Measurements from ENCODE around the gene NOL7.

Gene NOL7

GRCh38 chr6:13600036-13600435 lies 15.1 kb upstream of the NOL7 start:
- DNase-seq: no peak

GRCh38 chr6:13604135-13604534 lies 11.0 kb upstream of the NOL7 start:
- no peak for DNase-seq

- DNase-seq: no peak
Observed at GRCh38 chr6:13604546-13605416, 10.4 kb upstream of the NOL7 start.

DNA sequence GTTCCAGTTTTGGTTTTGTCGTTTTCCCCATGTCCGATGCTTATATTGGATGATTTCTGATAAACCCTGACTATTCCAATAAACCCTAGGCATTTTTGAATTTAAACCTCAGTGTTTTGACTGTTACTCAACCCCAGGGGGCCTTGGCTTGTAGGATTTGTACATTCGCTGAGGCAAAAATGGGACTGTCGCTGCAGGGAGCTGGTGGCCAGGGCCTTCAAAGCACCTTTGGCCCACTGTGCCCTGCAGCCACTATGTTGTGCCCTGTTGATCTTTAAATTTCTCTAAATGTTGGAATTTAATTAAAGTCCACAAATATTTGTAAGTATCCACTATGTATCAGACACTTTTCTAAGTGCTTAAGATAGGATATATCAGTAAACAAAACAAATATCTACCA lies 9.5 kb upstream of the NOL7 start:
- no peak for DNase-seq

DNA sequence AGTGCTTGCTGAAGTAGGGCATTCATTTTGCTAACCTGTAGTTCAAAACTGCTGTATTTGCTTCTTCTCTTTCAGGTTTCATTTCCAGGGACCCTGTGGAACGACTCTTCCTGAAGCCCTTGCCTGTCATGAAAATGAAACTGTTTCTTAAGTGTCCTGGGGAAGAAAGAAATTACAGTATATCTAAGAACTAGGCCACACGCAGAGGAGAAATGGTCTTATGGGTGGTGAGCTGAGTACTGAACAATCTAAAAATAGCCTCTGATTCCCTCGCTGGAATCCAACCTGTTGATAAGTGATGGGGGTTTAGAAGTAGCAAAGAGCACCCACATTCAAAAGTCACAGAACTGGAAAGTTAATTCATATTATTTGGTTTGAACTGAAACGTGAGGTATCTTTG lies 3.4 kb upstream of the NOL7 start:
- DNase-seq: no peak

GRCh38 chr6:13613029-13613594 lies 2.0 kb upstream of the NOL7 start:
- DNase-seq: no peak

DNA sequence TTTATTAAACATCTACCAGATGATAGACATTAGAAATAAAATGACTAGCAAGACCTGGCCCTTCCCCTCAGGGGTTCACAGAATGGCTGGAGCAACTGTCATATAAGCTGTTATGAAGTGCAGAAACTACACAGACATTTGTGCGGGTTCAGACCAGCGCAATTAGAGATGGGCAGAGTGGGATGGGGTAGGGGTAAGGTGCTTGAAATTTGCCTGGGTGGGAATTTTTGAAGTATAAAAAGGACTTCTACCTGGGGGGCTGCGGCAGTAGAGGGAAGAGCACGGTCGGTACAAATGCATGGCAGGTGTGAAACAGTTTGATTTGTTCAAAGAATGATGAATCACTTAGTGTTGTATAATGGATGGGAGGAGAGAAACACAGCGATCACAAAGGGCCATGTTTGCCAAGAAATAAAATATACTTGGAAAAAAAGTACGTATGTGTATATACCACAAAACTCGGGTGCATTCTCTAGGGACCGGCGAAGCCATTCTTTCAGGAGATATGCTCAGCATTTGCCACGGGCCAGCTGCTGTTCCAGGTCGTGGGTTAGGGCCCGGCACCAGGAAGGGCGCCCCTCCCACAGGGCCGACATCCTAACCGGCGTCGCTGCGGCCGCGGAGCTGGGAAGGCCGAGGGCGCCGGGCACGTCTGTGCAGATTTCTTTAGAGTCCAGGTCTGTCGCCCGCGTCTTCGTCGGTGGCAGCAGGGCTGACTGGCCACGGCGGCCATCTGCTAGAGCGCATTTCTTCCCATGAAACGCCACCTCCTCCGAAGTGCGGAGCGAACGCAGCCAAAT lies 809 bp upstream of the NOL7 start:
- DNase-seq: peak; percentile 42

GRCh38 chr6:13615792-13616120 lies 621 bp downstream of the NOL7 start:
- DNase-seq: peak; percentile 68

- DNase-seq: no peak
Observed at GRCh38 chr6:13617066-13617465, 1.9 kb downstream of the NOL7 start.

DNA sequence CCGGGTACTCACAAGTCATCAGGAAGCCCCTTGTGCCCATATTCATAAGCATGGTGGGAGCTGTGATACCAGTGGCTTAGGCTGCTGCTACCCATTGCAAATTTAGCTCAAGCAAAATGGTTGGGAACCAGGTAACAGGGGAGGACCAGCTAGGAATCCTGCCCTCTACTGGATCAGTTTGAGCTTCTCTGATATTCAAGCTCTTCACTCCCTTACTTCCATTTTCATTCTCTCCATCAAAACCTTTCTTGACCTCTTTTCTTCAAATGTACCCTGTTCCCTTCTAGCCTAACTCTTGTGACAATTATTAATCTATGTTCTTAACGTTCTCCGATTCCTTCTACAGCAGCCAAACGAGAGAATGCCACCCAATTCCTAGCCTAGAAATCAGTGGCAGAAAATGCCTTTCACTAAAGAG lies 9.7 kb downstream of the NOL7 start:
- peak; percentile 24 for DNase-seq

GRCh38 chr6:13629459-13630116 lies 14.5 kb downstream of the NOL7 start:
- DNase-seq: no peak

DNA sequence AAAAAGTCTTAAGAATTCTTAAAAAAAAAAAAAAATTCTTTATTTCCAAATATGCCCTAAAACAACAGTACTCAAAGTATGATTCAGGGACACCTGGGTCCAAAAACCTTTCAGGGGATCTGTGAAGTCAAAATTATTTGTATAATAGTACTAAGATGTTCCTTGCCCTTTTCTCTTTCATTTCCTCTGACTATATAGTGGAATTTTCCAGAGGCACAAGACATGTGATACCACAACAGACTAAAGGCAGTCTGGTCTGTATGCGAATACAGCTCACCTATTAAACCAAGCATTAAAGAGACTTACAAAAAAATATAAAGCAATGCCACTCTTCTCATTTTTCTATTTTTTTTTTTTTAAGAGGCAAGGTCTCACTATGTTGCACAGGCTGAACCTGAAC lies 15.4 kb downstream of the NOL7 start:
- DNase-seq: no peak

GRCh38 chr6:13633343-13633742 lies 18.2 kb downstream of the NOL7 start:
- no peak for DNase-seq

DNA sequence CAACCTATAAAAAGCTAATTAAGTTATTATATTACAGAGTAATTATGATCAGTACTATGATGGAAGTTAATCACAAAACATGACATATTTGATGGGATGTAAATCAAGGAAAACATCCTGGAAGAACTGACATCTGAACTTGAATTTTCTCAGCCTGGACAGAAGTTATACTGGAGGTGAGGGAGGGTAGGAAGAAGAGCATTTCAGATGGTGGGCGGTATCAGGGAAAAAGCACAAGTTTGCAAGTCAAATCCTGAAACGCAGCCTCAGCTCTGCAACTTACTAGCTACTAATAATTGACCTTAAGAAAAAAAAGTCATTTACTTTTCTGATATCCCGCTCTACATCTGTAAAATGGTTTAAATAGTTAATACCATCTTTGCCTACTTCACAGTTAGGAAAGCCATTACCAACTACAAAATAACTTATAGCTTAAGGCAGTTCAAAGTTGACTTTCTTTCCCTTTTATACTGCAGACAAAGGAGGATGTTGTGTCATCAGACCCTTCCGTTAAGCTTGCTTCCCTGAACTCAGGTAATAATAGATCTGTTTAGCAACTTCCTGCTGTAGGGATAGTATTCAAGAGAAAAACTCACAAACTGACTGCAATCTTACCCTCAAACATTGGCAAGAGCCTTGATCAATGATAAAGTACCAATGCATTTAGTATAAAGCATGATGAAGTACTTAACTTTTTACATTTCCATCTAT lies 21.0 kb downstream of the NOL7 start:
- no peak for DNase-seq

DNA sequence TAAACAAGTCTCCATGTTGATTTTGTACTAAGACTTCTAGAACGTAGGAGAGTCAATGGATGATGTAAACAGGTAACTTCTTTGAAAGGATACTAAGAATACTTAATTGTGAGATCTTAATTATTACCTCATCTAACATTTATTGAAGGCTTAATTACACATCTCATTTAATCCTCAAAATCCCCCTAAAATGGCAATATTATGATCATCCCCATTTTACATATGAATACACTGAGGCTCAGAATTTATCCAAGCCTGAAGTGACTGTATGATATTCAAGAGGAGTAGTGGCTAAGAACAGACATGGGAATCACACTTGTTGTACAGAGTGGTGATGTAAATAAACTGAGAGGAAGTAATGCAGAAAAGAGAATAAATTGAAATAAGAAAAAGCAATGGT lies 22.9 kb downstream of the NOL7 start:
- DNase-seq: no peak

GRCh38 chr6:13638626-13639025 lies 23.5 kb downstream of the NOL7 start:
- no peak for DNase-seq

- no peak for DNase-seq
Observed at GRCh38 chr6:13641315-13641714, 26.2 kb downstream of the NOL7 start.

- no peak for DNase-seq
Observed at GRCh38 chr6:13643125-13643524, 28.0 kb downstream of the NOL7 start.

DNA sequence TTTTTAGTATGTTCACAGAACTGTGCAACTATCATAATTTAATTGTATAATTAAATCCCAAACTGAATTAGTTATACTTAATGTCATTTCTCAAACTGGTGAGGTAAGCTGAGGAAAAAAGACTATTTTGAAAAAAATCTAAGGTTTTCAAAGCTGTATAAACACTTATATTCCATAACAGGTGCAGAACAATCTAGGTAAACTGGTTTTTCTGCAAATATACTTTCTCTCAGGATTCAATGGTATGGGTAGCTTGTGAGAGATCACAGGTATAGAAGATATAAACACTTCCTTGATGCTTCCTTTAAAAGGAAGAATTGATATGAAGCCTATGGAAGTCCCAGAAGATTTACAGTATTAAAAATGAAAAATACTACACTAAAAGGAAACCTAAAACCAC lies 33.7 kb downstream of the NOL7 start:
- DNase-seq: no peak

- DNase-seq: no peak
Observed at GRCh38 chr6:13649393-13649792, 34.3 kb downstream of the NOL7 start.

DNA sequence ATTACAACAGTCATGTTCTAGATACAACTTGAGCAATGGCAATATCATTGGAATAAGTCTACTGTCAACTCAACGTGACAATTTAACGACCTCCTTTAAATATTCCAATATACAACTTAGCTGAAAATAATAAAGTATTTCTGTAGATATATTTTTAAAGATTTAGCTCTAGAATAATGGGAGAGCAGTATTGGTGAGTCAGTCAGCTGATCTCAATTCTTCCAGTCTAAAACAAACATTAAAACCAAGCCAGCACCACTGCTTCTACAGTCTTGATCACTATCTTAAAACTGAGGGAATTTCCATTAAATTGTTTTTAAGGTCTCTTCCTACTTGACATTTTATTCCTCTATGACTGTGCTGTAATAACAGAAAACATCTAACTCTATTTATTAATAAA lies 38.2 kb downstream of the NOL7 start:
- no peak for DNase-seq

- no peak for DNase-seq
Observed at GRCh38 chr6:13654496-13654895, 39.4 kb downstream of the NOL7 start.

DNA sequence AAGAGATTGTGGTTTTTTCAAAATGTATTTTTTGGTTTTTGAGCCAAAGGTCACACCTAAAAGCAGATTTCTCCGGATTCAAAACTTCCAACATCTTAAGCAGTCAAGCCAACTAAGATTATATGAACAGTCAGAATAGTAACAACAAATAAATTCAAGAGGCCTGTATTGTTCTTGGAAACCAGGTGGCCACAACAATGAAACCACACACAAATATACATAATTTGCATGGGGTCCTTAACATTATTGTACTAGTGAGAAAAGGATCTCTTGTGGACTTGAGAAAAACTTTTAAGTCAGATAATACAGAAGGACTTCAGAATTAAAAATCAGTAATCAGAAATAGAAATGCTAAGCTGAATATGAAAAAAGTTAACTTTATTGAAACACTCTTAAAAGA lies 40.6 kb downstream of the NOL7 start:
- no peak for DNase-seq

All from activated CD4-positive, alpha-beta T cell treated with anti-CD3 and anti-CD28 coated beads for 48 hours (primary cell).